GM18517 (cell line): Measurements from ENCODE around the gene CAD.

Experiments
- ATAC-seq: cut with Tn5 transposase; IDR thresholded peaks from one replicate; pipeline ENCODE4 v1.9.1; 2021; ENCODE audit warnings: mild to moderate bottlenecking, moderate library complexity; ENCODE audit not compliant: unreplicated experiment

Gene CAD

GRCh38 chr2:27275211-27276150 lies 58.3 kb downstream of the CAD start, which contains the start of gene DNAJC5G:
Gene DNAJC5G, plus strand, starts transcription at chr2:27275433. Its CDS starts 1,296 bp downstream, at chr2:27276729.
- no peak for ATAC-seq

- no peak for ATAC-seq
These were observed 60.8 kb downstream of the CAD start for GRCh38 chr2:27278010-27278409.

- no peak for ATAC-seq
These were observed 63.7 kb downstream of the CAD start for GRCh38 chr2:27280826-27281225.

GRCh38 chr2:27281442-27281841 lies 64.3 kb downstream of the CAD start:
- ATAC-seq: no peak

- no peak for ATAC-seq
These were observed 64.8 kb downstream of the CAD start, which contains the start of gene TRIM54 for GRCh38 chr2:27281855-27282559. Gene TRIM54, plus strand, starts transcription at chr2:27282429. Its CDS starts 303 bp downstream, at chr2:27282732.

- ATAC-seq: no peak
These were observed 65.7 kb downstream of the CAD start for GRCh38 chr2:27282892-27283291.

GRCh38 chr2:27284996-27285395 lies 67.8 kb downstream of the CAD start:
- ATAC-seq: no peak

- no peak for ATAC-seq
These were observed 68.3 kb downstream of the CAD start for GRCh38 chr2:27285481-27285880.

- no peak for ATAC-seq
These were observed 71.4 kb downstream of the CAD start for GRCh38 chr2:27288610-27289009.

GRCh38 chr2:27290549-27290948 lies 73.4 kb downstream of the CAD start:
- no peak for ATAC-seq

GRCh38 chr2:27291865-27292264 lies 74.7 kb downstream of the CAD start:
- no peak for ATAC-seq
